MCF 10A (cell line): Measurements from ENCODE around the gene MPEG1. TPM values are rescaled to one million over a fixed set of nuclear protein-coding genes. Genes with fewer than 3 reads are reported as not detected.

Experiments used
- BruUV-seq: library from RNA; stranded (reverse); fragments of 400-500 nt; replicated peaks from 2 replicates; lab custom pipeline; 2021; lab: Mats Ljungman, UMichigan
- CTCF ChIA-PET: fragments of 300-600 bp; sonication (Branson Sonifier 250); formaldehyde crosslinking; extraction: SDS; loops from one replicate; lab custom pipeline; 2021; ENCODE audit warnings: antibody characterized with exemption, inconsistent platforms; lab: Yijun Ruan, JAX
- POLR2A ChIA-PET: fragments of 300-600, 350-650 bp; sonication (Branson Sonifier 250); formaldehyde crosslinking; extraction: SDS; loops from one replicate; lab custom pipeline; 2020; ENCODE audit warnings: antibody characterized with exemption, inconsistent platforms; lab: Yijun Ruan, JAX
- DNase-seq: peaks from one replicate; pipeline ENCODE4 v3.0.0-alpha.2; 2018; ENCODE audit not compliant: unreplicated experiment
- H3K27ac Mint-ChIP-seq: one replicate; pipeline ENCODE4 v1.8.0; 2022; ENCODE audit warnings: mild to moderate bottlenecking, low read depth, mixed read lengths; ENCODE audit not compliant: unreplicated experiment
- H3K27me3 Mint-ChIP-seq: one replicate; pipeline ENCODE4 v1.8.0; 2022; ENCODE audit warnings: mixed read lengths; ENCODE audit not compliant: insufficient read depth, unreplicated experiment
- H3K36me3 Mint-ChIP-seq: one replicate; pipeline ENCODE4 v1.8.0; 2022; ENCODE audit warnings: mild to moderate bottlenecking, moderate library complexity, mixed read lengths; ENCODE audit not compliant: insufficient read depth, unreplicated experiment
- H3K4me1 Mint-ChIP-seq: one replicate; pipeline ENCODE4 v1.8.0; 2022; ENCODE audit warnings: mixed read lengths; ENCODE audit not compliant: insufficient read depth, unreplicated experiment
- H3K4me3 Mint-ChIP-seq: one replicate; pipeline ENCODE4 v1.8.0; 2022; ENCODE audit warnings: mild to moderate bottlenecking, moderate library complexity, mixed read lengths; ENCODE audit not compliant: unreplicated experiment
- H3K9me3 Mint-ChIP-seq: one replicate; pipeline ENCODE4 v1.8.0; 2022; ENCODE audit warnings: mixed read lengths; ENCODE audit not compliant: unreplicated experiment
- intact Hi-C: fragments of 100-400 bp; cut with micrococcal nuclease; formaldehyde crosslinking; loops from 2 replicates; pipeline ENCODE4 v1.14.1; 2022
- total RNA-seq: library from RNA; stranded (reverse); gene quantifications from 2 replicates; pipeline ENCODE4 v1.2.3, GENCODE V29; 2022
- TF ChIP-seq, protein P1 (sequence below): fragments of 200-600 bp; IDR thresholded peaks from one replicate; pipeline ENCODE4 v1.8.0; 2022; ENCODE audit warnings: antibody characterized with exemption, mild to moderate bottlenecking; ENCODE audit not compliant: unreplicated experiment

The MPEG1 gene
- total RNA-seq, 1 experiment from 2014 or later, result not detected

GRCh38 chr11:59214141-59214893 lies 1.6 kb upstream of the MPEG1 start:
- TF ChIP-seq, protein P1, sequence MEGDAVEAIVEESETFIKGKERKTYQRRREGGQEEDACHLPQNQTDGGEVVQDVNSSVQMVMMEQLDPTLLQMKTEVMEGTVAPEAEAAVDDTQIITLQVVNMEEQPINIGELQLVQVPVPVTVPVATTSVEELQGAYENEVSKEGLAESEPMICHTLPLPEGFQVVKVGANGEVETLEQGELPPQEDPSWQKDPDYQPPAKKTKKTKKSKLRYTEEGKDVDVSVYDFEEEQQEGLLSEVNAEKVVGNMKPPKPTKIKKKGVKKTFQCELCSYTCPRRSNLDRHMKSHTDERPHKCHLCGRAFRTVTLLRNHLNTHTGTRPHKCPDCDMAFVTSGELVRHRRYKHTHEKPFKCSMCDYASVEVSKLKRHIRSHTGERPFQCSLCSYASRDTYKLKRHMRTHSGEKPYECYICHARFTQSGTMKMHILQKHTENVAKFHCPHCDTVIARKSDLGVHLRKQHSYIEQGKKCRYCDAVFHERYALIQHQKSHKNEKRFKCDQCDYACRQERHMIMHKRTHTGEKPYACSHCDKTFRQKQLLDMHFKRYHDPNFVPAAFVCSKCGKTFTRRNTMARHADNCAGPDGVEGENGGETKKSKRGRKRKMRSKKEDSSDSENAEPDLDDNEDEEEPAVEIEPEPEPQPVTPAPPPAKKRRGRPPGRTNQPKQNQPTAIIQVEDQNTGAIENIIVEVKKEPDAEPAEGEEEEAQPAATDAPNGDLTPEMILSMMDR, result no peak
- intact Hi-C loops, result no loop called here
- POLR2A ChIA-PET, result no interaction called here
- peaks cover 13% of the 10 kb centered on the region for H3K4me1 Mint-ChIP-seq
- DNase-seq, result no peak
- no peaks in the 10 kb centered on the region for H3K9me3 Mint-ChIP-seq
- BruUV-seq, result no TSS peak
- H3K4me3 Mint-ChIP-seq, result no peak overlapping the region
- H3K27ac Mint-ChIP-seq, result no peak overlapping the region
- CTCF ChIA-PET, result interaction anchor here (0.6 to 2.7 kb wide), 5 partner anchors 12 to 1835 kb away, joined by 3 to 12 read pairs (median 4); partner anchors contain the start of gene DTX4
- no peaks in the 10 kb centered on the region for H3K36me3 Mint-ChIP-seq
- H3K27me3 Mint-ChIP-seq, result peaks cover 33% of the 10 kb centered on the region

DNA sequence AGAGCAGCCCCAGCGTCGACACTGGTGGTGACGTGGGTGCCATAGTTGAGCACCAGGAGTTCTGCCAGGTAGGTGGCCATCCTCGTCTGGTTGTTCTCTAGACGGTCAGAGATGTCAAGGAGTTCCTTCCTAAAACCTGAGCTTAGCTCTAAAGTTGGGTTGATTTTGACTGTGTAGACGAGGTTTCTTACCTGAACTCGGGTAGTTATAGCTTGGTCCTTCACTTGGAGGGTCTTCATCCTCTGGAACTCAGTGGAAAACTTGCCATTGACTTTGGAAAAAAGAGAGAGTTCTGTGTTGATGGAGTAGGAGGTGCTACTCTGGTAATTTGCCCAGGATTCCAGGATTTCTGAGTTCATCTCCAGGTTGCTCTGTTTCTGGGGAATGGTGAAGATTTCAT lies 505 bp downstream of the MPEG1 start:
- BruUV-seq, result no TSS peak
- intact Hi-C loops, result no loop called here
- CTCF ChIA-PET, result interaction anchor here (0.6 to 2.7 kb wide), 4 partner anchors 10 to 416 kb away, joined by 3 to 12 read pairs (median 4); partner anchors contain the start of gene DTX4
- peaks cover 16% of the 10 kb centered on the region for H3K4me1 Mint-ChIP-seq
- POLR2A ChIA-PET, result no interaction called here
- no peak overlapping the region for H3K4me3 Mint-ChIP-seq
- peaks cover 20% of the 10 kb centered on the region for H3K27me3 Mint-ChIP-seq
- no peaks in the 10 kb centered on the region for H3K9me3 Mint-ChIP-seq
- DNase-seq, result no peak
- TF ChIP-seq, protein P1, result no peak
- H3K27ac Mint-ChIP-seq, result no peak overlapping the region
- H3K36me3 Mint-ChIP-seq, result no peaks in the 10 kb centered on the region

DNA sequence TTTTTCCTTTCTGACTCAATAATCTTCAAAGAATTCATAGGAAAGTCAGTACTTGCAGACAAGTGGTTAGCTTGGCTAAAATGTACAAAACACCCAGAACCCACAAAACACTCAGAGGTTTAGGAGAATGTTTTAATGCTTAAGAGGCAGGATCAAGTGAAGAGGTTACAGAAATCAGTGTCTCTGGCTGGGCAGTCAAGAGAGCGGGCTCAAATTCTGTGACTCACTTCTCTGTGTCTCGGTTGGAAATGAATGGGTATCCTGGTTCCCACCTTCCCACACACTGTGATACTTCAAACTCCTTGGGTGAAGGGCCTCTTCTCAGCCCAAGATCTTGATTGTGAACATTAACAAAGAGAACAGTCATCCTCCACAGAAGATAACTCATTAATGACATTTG lies 3.8 kb downstream of the MPEG1 start:
- no TSS peak for BruUV-seq

More for the DNA sequence above, 3.8 kb downstream of the MPEG1 start:
- H3K4me3 Mint-ChIP-seq, result no peak overlapping the region
- ChIA-PET POLR2A (interaction anchor here (0.6 to 0.8 kb wide), 2 partner anchors 34 to 38 kb away, joined by 3 read pairs; no protein-coding TSS in a partner anchor), CTCF (interaction anchor here (0.6 to 11.8 kb wide), 7 partner anchors 10 to 739 kb away, joined by 3 to 530 read pairs (median 3); partner anchors contain the start of gene DTX4)
- H3K4me1 Mint-ChIP-seq, result peaks cover 11% of the 10 kb centered on the region
- H3K27me3 Mint-ChIP-seq, result peaks cover 19% of the 10 kb centered on the region
- no peaks in the 10 kb centered on the region for H3K9me3 Mint-ChIP-seq
- H3K36me3 Mint-ChIP-seq, result peaks cover 10% of the 10 kb centered on the region
- no peak overlapping the region for H3K27ac Mint-ChIP-seq
- no peak for DNase-seq
- intact Hi-C loops, result loop anchor here (1.0 kb wide), 3 partner anchors 38 to 471 kb away; no protein-coding TSS in a partner anchor
- TF ChIP-seq, protein P1, result no peak
